SK-N-MC (cell line): ENCODE measurements around the gene HOXC13.

Source experiments
- DNase-seq: peaks from one replicate; pipeline ENCODE4 v3.0.0-alpha.2; 2011; ENCODE audit warnings: low read depth, low spot score
- H3K27ac ChIP-seq: fragments of 200-600 bp; sonication (generic); 2 replicates; pipeline ENCODE4 v1.5.1; 2016; ENCODE audit warnings: mixed run types
- H3K36me3 ChIP-seq: fragments of 200-600 bp; sonication (generic); 2 replicates; pipeline ENCODE4 v1.6.1; 2017; ENCODE audit warnings: antibody characterized with exemption, low read length, mixed read lengths; ENCODE audit not compliant: insufficient read depth
- H3K4me3 ChIP-seq: fragments of 200-600 bp; sonication (generic); 2 replicates; pipeline ENCODE4 v1.5.1; 2016
- H3K9ac ChIP-seq: fragments of 200-600 bp; sonication (generic); 2 replicates; pipeline ENCODE4 v1.8.0; 2017; ENCODE audit warnings: mixed run types, mixed read lengths; ENCODE audit not compliant: insufficient read length
- H3K9me3 ChIP-seq: fragments of 200-600 bp; sonication (generic); 2 replicates; pipeline ENCODE4 v1.6.1; 2017; ENCODE audit warnings: low read depth, mild to moderate bottlenecking, antibody characterized with exemption, low read length, moderate library complexity, mixed read lengths
- EZH2 ChIP-seq: fragments of 200-600 bp; sonication (generic); IDR thresholded peaks from one replicate; pipeline ENCODE4 v1.6.1; 2017; ENCODE audit warnings: antibody characterized with exemption
- FOXP2 ChIP-seq: optimal IDR thresholded peaks from 2 replicates; pipeline ENCODE3; 2011; ENCODE audit warnings: mild to moderate bottlenecking, moderate library complexity; ENCODE audit not compliant: insufficient read depth; ENCODE audit errors: extremely low read length, control extremely low read depth
- POLR2AphosphoS5 ChIP-seq: IDR thresholded peaks from 2 replicates; pipeline ENCODE4 v1.6.1; 2012; ENCODE audit warnings: mild to moderate bottlenecking, low read depth, low read length, borderline replicate concordance

Gene HOXC13

GRCh38 chr12:53958128-53958527 is 19.5 kb downstream of the HOXC13 start:
- Histone ChIP-seq H3K4me3 (no peak overlapping the region), H3K9me3 (no peaks in the 10 kb centered on the region), H3K9ac (no peak overlapping the region), H3K27ac (no peak overlapping the region), H3K36me3 (peaks cover 10% of the 10 kb centered on the region)
- no peak for DNase-seq
- TF ChIP-seq EZH2 (no peak), POLR2AphosphoS5 (no peak), FOXP2 (no peak)

DNA sequence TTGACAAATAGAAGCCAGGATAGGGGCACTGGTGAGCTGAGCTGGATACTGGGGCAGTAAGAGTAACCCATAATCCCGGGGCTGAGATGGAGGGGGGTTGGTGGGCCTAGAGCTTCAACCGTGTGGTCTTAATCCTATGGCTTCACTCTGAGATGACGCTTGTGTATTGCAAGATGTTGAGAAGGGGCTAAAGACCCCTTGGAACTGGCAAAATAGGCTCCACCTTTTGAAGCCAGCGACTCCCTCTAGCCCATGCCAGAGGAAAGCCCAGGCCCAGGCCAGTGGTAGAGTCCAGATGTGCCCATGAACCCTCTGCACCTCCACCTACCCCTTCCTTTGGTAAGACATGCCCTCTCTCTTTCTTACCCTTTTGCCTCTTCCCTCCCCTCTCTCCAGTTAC is 20.7 kb downstream of the HOXC13 start:
- Histone ChIP-seq H3K27ac (no peak overlapping the region), H3K9ac (no peak overlapping the region), H3K4me3 (no peak overlapping the region), H3K9me3 (no peaks in the 10 kb centered on the region), H3K36me3 (peaks cover 19% of the 10 kb centered on the region)
- DNase-seq: no peak
- TF ChIP-seq POLR2AphosphoS5: no peak
- TF ChIP-seq EZH2: no peak
- TF ChIP-seq FOXP2: no peak

GRCh38 chr12:53960187-53961024 is 21.8 kb downstream of the HOXC13 start:
- no peak overlapping the region for H3K4me3 ChIP-seq
- TF ChIP-seq POLR2AphosphoS5: no peak
- H3K27ac ChIP-seq: 0 out of 2 replicates have a peak overlapping the region, but pooled peaks have one; percentile 28
- DNase-seq: no peak
- no peak overlapping the region for H3K9ac ChIP-seq
- H3K36me3 ChIP-seq: peaks cover 24% of the 10 kb centered on the region
- H3K9me3 ChIP-seq: no peaks in the 10 kb centered on the region

DNA sequence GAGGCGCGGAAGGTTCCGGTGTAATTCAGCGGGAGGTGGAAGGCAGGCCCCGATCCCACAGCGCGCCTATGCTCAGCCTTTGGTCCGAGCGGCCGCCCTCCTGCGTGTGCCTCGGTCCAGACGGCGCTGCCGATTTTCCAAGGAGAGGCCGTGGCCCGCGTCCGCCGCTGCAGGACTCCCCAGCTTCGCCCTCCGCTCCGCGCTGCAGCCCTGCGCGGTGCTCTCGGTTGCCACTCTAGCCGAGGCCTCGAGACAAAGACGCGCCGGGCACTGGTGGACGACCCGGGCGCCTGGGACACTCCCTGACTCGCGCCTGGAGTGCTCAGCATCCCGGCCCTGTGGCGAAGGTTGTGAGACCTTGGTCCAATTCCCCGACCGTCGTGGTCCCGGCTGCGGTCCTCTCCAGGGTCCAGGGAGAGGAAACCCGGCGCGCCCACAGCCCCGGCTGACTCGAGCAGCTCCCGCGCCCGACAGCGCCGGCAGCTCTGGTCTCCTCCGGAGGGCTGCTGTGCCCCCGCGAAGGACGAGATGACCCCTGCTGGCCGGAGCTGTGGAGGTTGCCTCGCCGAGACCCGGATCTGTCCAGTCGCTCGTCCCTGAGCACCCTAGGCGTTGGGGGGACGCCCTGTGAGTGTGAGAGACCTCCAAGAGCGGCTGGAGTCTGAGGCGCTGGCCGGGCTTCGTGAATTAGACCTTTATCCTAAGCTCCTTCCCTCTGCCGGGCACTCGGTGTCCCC is 22.6 kb downstream of the HOXC13 start:
- Histone ChIP-seq H3K9me3 (no peaks in the 10 kb centered on the region), H3K4me3 (no peak overlapping the region), H3K27ac (no peak overlapping the region), H3K36me3 (peaks cover 25% of the 10 kb centered on the region), H3K9ac (no peak overlapping the region)
- TF ChIP-seq POLR2AphosphoS5 (no peak), FOXP2 (no peak), EZH2 (no peak)
- no peak for DNase-seq

GRCh38 chr12:53963005-53963404 is 24.4 kb downstream of the HOXC13 start:
- H3K36me3 ChIP-seq: peaks cover 25% of the 10 kb centered on the region
- H3K9me3 ChIP-seq: no peaks in the 10 kb centered on the region
- no peak overlapping the region for H3K4me3 ChIP-seq
- H3K9ac ChIP-seq: no peak overlapping the region
- DNase-seq: no peak
- TF ChIP-seq FOXP2: no peak
- TF ChIP-seq POLR2AphosphoS5: no peak
- no peak for TF ChIP-seq EZH2
- peak overlapping the region; percentile 45 for H3K27ac ChIP-seq

DNA sequence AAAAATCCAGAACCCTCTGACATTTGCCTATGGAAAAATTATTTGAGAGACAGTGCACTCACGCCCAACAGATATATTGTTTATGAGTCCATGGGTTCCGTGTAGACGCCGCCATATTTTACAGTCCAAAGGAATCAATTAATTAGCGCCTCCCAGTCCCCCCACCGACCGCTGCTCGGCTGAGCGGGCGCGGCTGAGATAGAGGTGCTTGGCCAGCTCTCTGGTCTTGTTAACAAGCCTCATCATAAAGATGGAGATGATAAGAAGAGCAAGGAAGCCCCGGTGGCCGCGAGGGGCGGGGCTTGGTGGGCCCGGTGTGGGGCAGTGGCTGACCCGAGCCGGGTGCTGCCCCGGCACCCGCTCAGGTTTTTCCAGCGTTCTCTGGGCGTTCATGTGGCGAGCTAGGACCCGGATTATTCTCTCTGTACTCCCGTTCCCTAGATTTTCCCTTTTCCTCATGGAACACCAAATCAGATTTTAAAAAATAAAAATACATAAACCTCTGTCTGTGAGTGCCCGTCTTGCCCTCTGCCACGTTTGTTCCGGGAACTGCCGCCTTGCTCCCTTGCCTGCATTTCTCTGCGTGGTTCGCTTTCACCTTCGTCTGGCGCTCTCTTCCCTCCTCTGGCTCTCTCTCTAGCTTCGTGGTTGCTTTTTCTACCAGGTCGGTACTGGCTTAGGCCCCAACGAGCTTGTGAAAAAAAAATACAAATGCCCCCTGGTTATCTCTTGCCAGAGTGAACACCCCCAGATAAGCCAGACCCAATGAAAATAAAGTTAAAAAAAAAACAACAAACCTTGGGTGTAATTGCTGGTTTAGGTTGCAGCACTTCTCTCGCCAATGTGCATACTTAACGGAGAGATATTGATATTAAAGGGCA is 25.0 kb downstream of the HOXC13 start:
- no peaks in the 10 kb centered on the region for H3K9me3 ChIP-seq
- peak overlapping the region; percentile 94 for H3K27ac ChIP-seq
- peaks cover 25% of the 10 kb centered on the region for H3K36me3 ChIP-seq
- peak overlapping the region; percentile 50 for H3K9ac ChIP-seq
- peak overlapping the region; percentile 94; the same call in 1 of the 2 replicates for H3K4me3 ChIP-seq
- TF ChIP-seq EZH2 (no peak), FOXP2 (no peak), POLR2AphosphoS5 (no peak)
- no peak for DNase-seq

GRCh38 chr12:53964315-53964713 is 25.7 kb downstream of the HOXC13 start:
- no peak for TF ChIP-seq POLR2AphosphoS5
- TF ChIP-seq EZH2: no peak
- TF ChIP-seq FOXP2: no peak
- H3K4me3 ChIP-seq: peak overlapping the region; percentile 94
- no peaks in the 10 kb centered on the region for H3K9me3 ChIP-seq
- peaks cover 25% of the 10 kb centered on the region for H3K36me3 ChIP-seq
- peak overlapping the region; percentile 50 for H3K9ac ChIP-seq
- peak overlapping the region; percentile 94 for H3K27ac ChIP-seq
- DNase-seq: no peak
